GM23248 (cell line): ENCODE data around the gene HOXA6. TPM values are rescaled to one million over a fixed set of nuclear protein-coding genes. Genes with fewer than 3 reads are reported as not detected.

ENCODE experiments used
- DNase-seq: peaks from one replicate; pipeline ENCODE4 v3.0.0-alpha.2; 2015
- H2AFZ ChIP-seq: fragments of 200-600 bp; sonication (generic); 2 replicates; pipeline ENCODE4 v1.6.1; 2016; ENCODE audit warnings: antibody characterized with exemption
- H3F3A ChIP-seq: fragments of 200-600 bp; sonication (generic); 2 replicates; pipeline ENCODE4 v1.6.1; 2016; ENCODE audit warnings: mild to moderate bottlenecking, antibody characterized with exemption, mixed run types; ENCODE audit not compliant: insufficient read depth
- H3K27ac ChIP-seq: fragments of 200-600 bp; sonication (generic); 2 replicates; pipeline ENCODE4 v1.5.1; 2016; ENCODE audit warnings: mild to moderate bottlenecking
- H3K27me3 ChIP-seq: fragments of 200-600 bp; sonication (generic); replicated peaks from 2 replicates; pipeline ENCODE4 v1.6.1; 2016; ENCODE audit warnings: mild to moderate bottlenecking; ENCODE audit not compliant: insufficient read depth
- H3K36me3 ChIP-seq: fragments of 200-600 bp; sonication (generic); 2 replicates; pipeline ENCODE4 v1.6.1; 2016; ENCODE audit warnings: low read depth, mild to moderate bottlenecking
- H3K4me1 ChIP-seq: fragments of 200-600 bp; sonication (generic); 2 replicates; pipeline ENCODE4 v1.6.1; 2016; ENCODE audit warnings: mild to moderate bottlenecking; ENCODE audit not compliant: insufficient read depth
- H3K4me2 ChIP-seq: fragments of 200-600 bp; sonication (generic); one replicate; pipeline ENCODE4 v1.6.1; 2016; ENCODE audit warnings: mild to moderate bottlenecking; ENCODE audit not compliant: unreplicated experiment
- H3K4me3 ChIP-seq: fragments of 200-600 bp; sonication (generic); 2 replicates; pipeline ENCODE4 v1.5.1; 2016; ENCODE audit warnings: mild to moderate bottlenecking
- H3K79me2 ChIP-seq: fragments of 200-600 bp; sonication (generic); 2 replicates; pipeline ENCODE4 v1.6.1; 2016; ENCODE audit warnings: mild to moderate bottlenecking; ENCODE audit not compliant: insufficient read depth
- H3K9ac ChIP-seq: fragments of 200-600 bp; sonication (generic); 2 replicates; pipeline ENCODE4 v1.6.1; 2016; ENCODE audit warnings: mild to moderate bottlenecking
- H3K9me2 ChIP-seq: fragments of 200-600 bp; sonication (generic); 2 replicates; pipeline ENCODE4 v1.6.1; 2016; ENCODE audit warnings: mixed run types, mild to moderate bottlenecking, moderate library complexity; ENCODE audit not compliant: insufficient read depth
- H3K9me3 ChIP-seq: fragments of 200-600 bp; sonication (generic); one replicate; pipeline ENCODE4 v1.6.1; 2017; ENCODE audit warnings: low read depth
- H4K20me1 ChIP-seq: fragments of 200-600 bp; sonication (generic); 2 replicates; pipeline ENCODE4 v1.6.0; 2016; ENCODE audit not compliant: insufficient read depth
- EZH2 ChIP-seq: fragments of 200-600 bp; sonication (generic); IDR thresholded peaks from 2 replicates; pipeline ENCODE4 v1.6.1; 2018; ENCODE audit warnings: antibody characterized with exemption, mild to moderate bottlenecking; ENCODE audit not compliant: insufficient read depth, poor library complexity, severe bottlenecking
- EZH2phosphoT487 ChIP-seq: fragments of 200-600 bp; sonication (generic); IDR thresholded peaks from 2 replicates; pipeline ENCODE4 v1.6.1; 2018; ENCODE audit warnings: antibody characterized with exemption, moderate library complexity, mild to moderate bottlenecking, low read depth; ENCODE audit not compliant: insufficient read depth
- WGBS, 2 experiments: methylation state at CpG; one replicate each; pipeline ENCODE4 v1.1.6; 2015 to 2017; ENCODE audit warnings: low lambda C conversion rate in 2 of 2, low coverage in 1 of 2; ENCODE audit errors: missing lambda C conversion rate in 2 of 2; 5-methylcytosine and 5-hydroxymethylcytosine counted together
- in situ Hi-C: fragments of 300-500 bp; cut with MboI; formaldehyde crosslinking; loops from 2 replicates; pipeline ENCODE4 v1.15.0; 2020
- polyA plus RNA-seq: library from polyadenylated mRNA; unstranded; fragments of >200 nt; fragmentation: Nextera tagmentation; extraction: Ambion mirVana; gene quantifications from 2 replicates; pipeline ENCODE4 v1.2.1, GENCODE V29; 2016
- total RNA-seq: library from RNA; depleted of rRNA; stranded (reverse); fragments of >200 nt; shearing (Covaris generic); gene quantifications from 2 replicates; pipeline ENCODE4 v1.2.3, GENCODE V29; 2014

Gene HOXA6
- total and polyA plus RNA-seq, 2 experiments from 2014 or later: 3.2 to 3.5 TPM

- H3K4me2 ChIP-seq: no peak overlapping the region
- H3K27ac ChIP-seq: no peak overlapping the region
- 89 to 90% methylated on average over 5 of the region's 5 CpGs for WGBS, 2 experiments
- H3K79me2 ChIP-seq: peaks cover 84% of the 10 kb centered on the region
- peaks cover 26% of the 10 kb centered on the region for H3K4me1 ChIP-seq
- H3K9me2 ChIP-seq: no peaks in the 10 kb centered on the region
- no peaks in the 10 kb centered on the region for H3K9me3 ChIP-seq
- H4K20me1 ChIP-seq: no peaks in the 10 kb centered on the region
- no peak for TF ChIP-seq EZH2
- TF ChIP-seq EZH2phosphoT487: no peak
- in situ Hi-C loops: no loop called here
- no peaks in the 10 kb centered on the region for H3K27me3 ChIP-seq
- DNase-seq: no peak
- H3K4me3 ChIP-seq: no peak overlapping the region
- peaks cover 19% of the 10 kb centered on the region; the same call in 1 of the 2 replicates for H3F3A ChIP-seq
- 0 out of 2 replicates have a peak, but pooled peaks cover 7% of the 10 kb centered on the region for H3K36me3 ChIP-seq
- H3K9ac ChIP-seq: no peak overlapping the region
- no peak overlapping the region for H2AFZ ChIP-seq
Observed at GRCh38 chr7:27146491-27147198, 929 bp downstream of the HOXA6 start.

DNA sequence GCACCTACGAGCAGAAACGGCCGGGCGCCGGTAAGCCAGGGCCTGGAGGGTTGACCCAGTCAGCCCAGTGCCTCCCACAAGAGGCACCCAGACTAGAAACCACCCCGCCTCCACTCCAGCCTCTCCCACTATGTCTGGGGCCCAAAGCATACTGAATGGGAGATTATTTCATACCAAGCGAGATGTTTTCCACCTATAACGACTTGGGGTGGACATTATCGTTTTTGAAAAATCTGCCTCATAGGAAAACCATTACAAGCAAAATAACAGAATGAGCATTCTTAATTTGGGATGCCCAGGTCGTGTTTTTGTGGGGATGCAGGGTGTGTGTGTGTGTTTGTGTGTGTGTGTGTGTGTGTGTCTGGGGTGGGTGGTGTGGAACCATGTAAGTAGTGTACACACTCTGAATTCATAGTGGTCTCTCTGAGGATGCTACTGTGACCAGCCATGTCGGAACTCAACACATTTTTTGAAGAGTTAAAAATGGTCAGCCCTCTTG is 1.6 kb downstream of the HOXA6 start:
- no peak overlapping the region for H2AFZ ChIP-seq
- no peak overlapping the region for H3K4me3 ChIP-seq
- H3K9ac ChIP-seq: no peak overlapping the region
- peaks cover 84% of the 10 kb centered on the region for H3K79me2 ChIP-seq
- no peaks in the 10 kb centered on the region for H4K20me1 ChIP-seq
- DNase-seq: no peak
- no peaks in the 10 kb centered on the region for H3K9me2 ChIP-seq
- WGBS, 2 experiments: 96 to 97% methylated on average over 11 of the region's 11 CpGs
- peaks cover 26% of the 10 kb centered on the region for H3K4me1 ChIP-seq
- in situ Hi-C loops: no loop called here
- peaks cover 15% of the 10 kb centered on the region; the same call in 1 of the 2 replicates for H3F3A ChIP-seq
- no peak overlapping the region for H3K27ac ChIP-seq
- no peak for TF ChIP-seq EZH2phosphoT487
- no peak for TF ChIP-seq EZH2
- H3K36me3 ChIP-seq: peaks cover 13% of the 10 kb centered on the region; the same call in 1 of the 2 replicates
- no peak overlapping the region for H3K4me2 ChIP-seq
- no peaks in the 10 kb centered on the region for H3K9me3 ChIP-seq
- H3K27me3 ChIP-seq: no peaks in the 10 kb centered on the region

GRCh38 chr7:27145165-27145913 is 2.2 kb downstream of the HOXA6 start:
- peaks cover 16% of the 10 kb centered on the region; the same call in 1 of the 2 replicates for H3K36me3 ChIP-seq
- in situ Hi-C loops: no loop called here
- no peak overlapping the region for H3K9ac ChIP-seq
- H2AFZ ChIP-seq: no peak overlapping the region
- H3K9me3 ChIP-seq: no peaks in the 10 kb centered on the region
- WGBS, 2 experiments: 93 to 95% methylated on average over 44 to 47 of the region's 47 CpGs
- H3K9me2 ChIP-seq: no peaks in the 10 kb centered on the region
- H3K4me1 ChIP-seq: peaks cover 26% of the 10 kb centered on the region
- H3K4me2 ChIP-seq: no peak overlapping the region
- peaks cover 79% of the 10 kb centered on the region for H3K79me2 ChIP-seq
- H3K27me3 ChIP-seq: no peaks in the 10 kb centered on the region
- H3K27ac ChIP-seq: no peak overlapping the region
- TF ChIP-seq EZH2phosphoT487: no peak
- TF ChIP-seq EZH2: no peak
- no peak for DNase-seq
- H3K4me3 ChIP-seq: no peak overlapping the region
- H3F3A ChIP-seq: peaks cover 15% of the 10 kb centered on the region; the same call in 1 of the 2 replicates
- no peaks in the 10 kb centered on the region for H4K20me1 ChIP-seq

DNA sequence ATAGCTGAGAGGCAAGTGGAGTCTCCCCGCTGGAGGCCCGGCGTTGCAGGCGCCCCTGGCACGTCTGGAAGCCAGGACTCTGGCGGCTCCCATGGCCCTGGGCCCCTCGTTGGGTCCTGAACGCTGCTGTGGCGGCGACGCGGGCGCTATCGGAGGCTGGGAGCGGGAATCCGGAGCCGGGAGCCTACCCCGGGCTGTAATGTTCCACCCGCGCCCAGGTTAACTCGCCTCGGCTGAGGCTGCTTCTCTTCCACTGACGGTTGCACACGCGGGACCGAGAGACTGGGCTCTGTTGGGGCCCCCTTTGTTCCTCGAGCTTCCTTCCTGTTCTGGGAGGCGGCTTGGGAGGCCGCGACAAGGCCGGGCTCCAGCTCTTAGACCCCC is 2.8 kb downstream of the HOXA6 start:
- no peaks in the 10 kb centered on the region for H3K9me3 ChIP-seq
- peaks cover 20% of the 10 kb centered on the region for H3K4me1 ChIP-seq
- H3K27me3 ChIP-seq: no peaks in the 10 kb centered on the region
- no peak for DNase-seq
- H3K4me2 ChIP-seq: no peak overlapping the region
- WGBS, 2 experiments: 95 to 97% methylated on average over 31 of the region's 31 CpGs
- peaks cover 10% of the 10 kb centered on the region; the same call in 1 of the 2 replicates for H3F3A ChIP-seq
- H3K4me3 ChIP-seq: no peak overlapping the region
- H3K9ac ChIP-seq: no peak overlapping the region
- H3K9me2 ChIP-seq: no peaks in the 10 kb centered on the region
- in situ Hi-C loops: no loop called here
- H3K36me3 ChIP-seq: peaks cover 21% of the 10 kb centered on the region; the same call in 1 of the 2 replicates
- TF ChIP-seq EZH2phosphoT487 (no peak), EZH2 (no peak)
- H4K20me1 ChIP-seq: no peaks in the 10 kb centered on the region
- H2AFZ ChIP-seq: no peak overlapping the region
- peaks cover 73% of the 10 kb centered on the region for H3K79me2 ChIP-seq
- H3K27ac ChIP-seq: no peak overlapping the region
